Heart left ventricle (tissue), 16 donors: ENCODE measurements around the gene TBL1XR1. TPM values are rescaled to one million over a fixed set of nuclear protein-coding genes. Genes with fewer than 3 reads are reported as not detected.

Experiments
- ATAC-seq, 4 donors: fragments of 200-7000 bp; cut with Tn5 transposase; one replicate each; pipeline ENCODE4 v1.9.1; 2020 to 2022; ENCODE audit warnings: moderate library complexity in 4 of 4, mild to moderate bottlenecking in 3 of 4, moderate number of reproducible peaks in 1 of 4
- DNase-seq, 5 donors: peaks; one replicate each; pipeline ENCODE4 v3.0.0-alpha.2; 2020
- H3K27ac ChIP-seq, 12 donors: fragments of 200-600 bp; sonication (generic) in 4 of 12; one replicate each; pipeline versions ENCODE4 v1.5.0 to v1.8.0; 2016 to 2022; ENCODE audit warnings: mild to moderate bottlenecking in 2 of 12
- H3K27me3 ChIP-seq, 9 donors: fragments of 200-600 bp; sonication (generic) in 2 of 9; one replicate each; pipeline versions ENCODE4 v1.5.1 to v1.8.0; 2016 to 2022; ENCODE audit warnings: mild to moderate bottlenecking in 3 of 9
- H3K36me3 ChIP-seq, 9 donors: fragments of 200-600 bp; sonication (generic) in 2 of 9; one replicate each; pipeline versions ENCODE4 v1.5.0 to v1.8.0; 2018 to 2022; ENCODE audit warnings: mild to moderate bottlenecking in 2 of 9
- H3K4me1 ChIP-seq, 12 donors: fragments of 200-600 bp; sonication (generic) in 4 of 12; one replicate each; pipeline versions ENCODE4 v1.5.0 to v1.8.0; 2016 to 2022; ENCODE audit warnings: mild to moderate bottlenecking in 3 of 12
- H3K4me3 ChIP-seq, 12 donors: fragments of 200-600 bp; sonication (generic) in 4 of 12; one replicate each; pipeline versions ENCODE4 v1.5.0 to v1.8.0; 2017 to 2022; ENCODE audit warnings: mild to moderate bottlenecking in 9 of 12, moderate library complexity in 4 of 12
- H3K9me3 ChIP-seq, 12 donors: fragments of 200-600 bp; sonication (generic) in 4 of 12; one replicate each; pipeline versions ENCODE4 v1.5.0 to v1.8.0; 2016 to 2022; ENCODE audit warnings: mild to moderate bottlenecking in 1 of 12
- CTCF ChIP-seq, 12 donors: fragments of 200-600 bp; sonication (generic) in 4 of 12; IDR thresholded peaks; one replicate each; pipeline versions ENCODE4 v1.5.0 to v1.8.0; 2018 to 2022; ENCODE audit warnings: antibody characterized with exemption in 12 of 12, mild to moderate bottlenecking in 5 of 12
- POLR2A ChIP-seq, 2 donors: fragments of 450-650 bp; IDR thresholded peaks; one replicate each; pipeline ENCODE4 v1.6.1; 2017; ENCODE audit warnings: antibody characterized with exemption in 2 of 2, mild to moderate bottlenecking in 2 of 2, moderate library complexity in 2 of 2
- WGBS, 4 donors: extraction: QIAGEN DNeasy Blood & Tissue Kit in 2 of 4; methylation state at CpG; one replicate each; pipeline versions ENCODE4 v1.1.5 to v1.1.7; 2013 to 2018; 5-methylcytosine and 5-hydroxymethylcytosine counted together
- intact Hi-C, 10 donors: fragments of 100-400 bp; cut with DNase I; formaldehyde crosslinking; loops; one replicate each; pipeline versions ENCODE4 v1.11.1 to v1.14.2; 2022
- polyA plus RNA-seq, 2 donors: library from polyadenylated mRNA; stranded (reverse); fragments of 200-250 nt; gene quantifications; one replicate each; pipeline ENCODE4 v1.2.3, GENCODE V29; 2013
- total RNA-seq, 9 donors: library from RNA; depleted of rRNA in 2 of 9; stranded (reverse); fragments of >200 nt in 2 of 9; fragmentation: NEBNext Ultra II Directional in 3 of 9; extraction: Animal tissue kit (Norgen Biotek cat#: 25700) in 3 of 9; gene quantifications; one replicate each; pipeline versions ENCODE4 v1.1.0 to v1.2.4, GENCODE V29; 2016 to 2023
- donor health status: ischemic (EF 13 %, LVEDD 7.1; RV severe dilation, severe dysfunction).
- donor health status: healthy with polysubstance abuse.
- donor health status: DM: no; HTN: yes; CAD: no.
- donor health status: DM: no; HTN: no; CAD: no.
- donor health status: ischemic (EF 25% LVEDD 6.9; RV normal size, moderate dysfunction).
- donor health status: ischemic (EF 25% LVEDD 5.7; RV mildly dilated, moderate dysfunction).
- donor health status: healthy.
- donor health status: DM: yes; HTN: yes; CAD: no.
- donor health status: ischemic (EF 35%, LVEDD 5.7; RV mildly dilated, moderate dysfunction).
- donor health status: nonischemic (EF 11% LVEDD 7.7; RV severe dilation, severe dysfunction).
- donor health status: DM: yes; HTN: yes; CAD: no.
- donor health status: PGD.
- donor health status: ischemic (EF 29% LVEDD 5.4; RV normal size, mild dysfunction).
- donor health status: nonischemic (EF 23%, LVEDD 6.1; RV moderate dilation, normal function).

TBL1XR1 gene
- total and polyA plus RNA-seq, 11 donors, result 24.0 to 176 (median 119) TPM

- Histone ChIP-seq H3K36me3 (no peaks in the 10 kb centered on the region), H3K4me3 (no peak overlapping the region), H3K4me1 (peaks cover 0 to 78% (median 55%) of the 10 kb centered on the region in 12 donors), H3K27ac (peak overlapping the region in 4 of 12 donors; percentile 1 to 17 (median 10)), H3K9me3 (no peaks in the 10 kb centered on the region), H3K27me3 (no peaks in the 10 kb centered on the region)
- TF ChIP-seq CTCF (IDR thresholded peaks at IDR 0.05) (no peak), POLR2A (IDR thresholded peaks at IDR 0.05) (no peak)
- intact Hi-C loops, result loop anchor here in 1 of 10 donors (5.0 kb wide), 1 partner anchor 42 kb away; no protein-coding TSS in a partner anchor
- peak in 3 of 4 donors; percentile 24 to 28 (median 27) for ATAC-seq
- 32 to 43% (median 39%) methylated on average over 3 of the region's 3 CpGs for WGBS, 4 donors
- no peak for DNase-seq
Observed at GRCh38 chr3:177150218-177150916, 46.9 kb downstream of the TBL1XR1 start.

- no peaks in the 10 kb centered on the region for H3K9me3 ChIP-seq
- DNase-seq (no peak), ATAC-seq (no peak)
- H3K27me3 ChIP-seq, result no peaks in the 10 kb centered on the region
- no peak for TF ChIP-seq CTCF (IDR thresholded peaks at IDR 0.05)
- TF ChIP-seq POLR2A (IDR thresholded peaks at IDR 0.05), result no peak
- 66 to 92% (median 89%) methylated on average over 3 of the region's 3 CpGs for WGBS, 4 donors
- intact Hi-C loops, result loop anchor here in 1 of 10 donors (5.0 kb wide), 1 partner anchor 38 kb away; no protein-coding TSS in a partner anchor
- no peaks in the 10 kb centered on the region for H3K36me3 ChIP-seq
- H3K27ac ChIP-seq, result no peak overlapping the region
- H3K4me1 ChIP-seq, result peaks cover 0 to 79% (median 59%) of the 10 kb centered on the region in 12 donors
- no peak overlapping the region for H3K4me3 ChIP-seq
Observed at GRCh38 chr3:177149106-177149505, 48.2 kb downstream of the TBL1XR1 start.

GRCh38 chr3:177147790-177148189 lies 49.5 kb downstream of the TBL1XR1 start:
- Histone ChIP-seq H3K4me1 (peaks cover 0 to 85% (median 64%) of the 10 kb centered on the region in 12 donors), H3K9me3 (no peaks in the 10 kb centered on the region), H3K36me3 (no peaks in the 10 kb centered on the region), H3K27ac (no peak overlapping the region), H3K4me3 (no peak overlapping the region), H3K27me3 (no peaks in the 10 kb centered on the region)
- 92 to 95% (median 94%) methylated on average over 1 of the region's 1 CpG for WGBS, 4 donors
- intact Hi-C loops, result loop anchor here in 1 of 10 donors (5.0 kb wide), 1 partner anchor 40 kb away; no protein-coding TSS in a partner anchor
- no peak for DNase-seq
- no peak for TF ChIP-seq CTCF (IDR thresholded peaks at IDR 0.05)
- TF ChIP-seq POLR2A (IDR thresholded peaks at IDR 0.05), result no peak
- ATAC-seq, result no peak

GRCh38 chr3:177146646-177147045 lies 50.6 kb downstream of the TBL1XR1 start:
- no peak for ATAC-seq
- Histone ChIP-seq H3K4me3 (no peak overlapping the region), H3K27me3 (no peaks in the 10 kb centered on the region), H3K9me3 (no peaks in the 10 kb centered on the region), H3K36me3 (no peaks in the 10 kb centered on the region), H3K27ac (peak overlapping the region in 1 of 12 donors; percentile 6), H3K4me1 (peaks cover 0 to 92% (median 73%) of the 10 kb centered on the region in 12 donors)
- TF ChIP-seq CTCF (IDR thresholded peaks at IDR 0.05), result no peak
- no peak for TF ChIP-seq POLR2A (IDR thresholded peaks at IDR 0.05)
- WGBS, 4 donors, result 52 to 60% (median 56%) methylated on average over 4 of the region's 4 CpGs
- intact Hi-C loops, result loop anchor here in 1 of 10 donors (5.0 kb wide), 1 partner anchor 41 kb away; no protein-coding TSS in a partner anchor
- no peak for DNase-seq
